ENCODE data around the gene DDX1.
A peak's percentile ranks its signal among the peaks of the same experiment; 100 is the strongest.

The DDX1 gene

DNA sequence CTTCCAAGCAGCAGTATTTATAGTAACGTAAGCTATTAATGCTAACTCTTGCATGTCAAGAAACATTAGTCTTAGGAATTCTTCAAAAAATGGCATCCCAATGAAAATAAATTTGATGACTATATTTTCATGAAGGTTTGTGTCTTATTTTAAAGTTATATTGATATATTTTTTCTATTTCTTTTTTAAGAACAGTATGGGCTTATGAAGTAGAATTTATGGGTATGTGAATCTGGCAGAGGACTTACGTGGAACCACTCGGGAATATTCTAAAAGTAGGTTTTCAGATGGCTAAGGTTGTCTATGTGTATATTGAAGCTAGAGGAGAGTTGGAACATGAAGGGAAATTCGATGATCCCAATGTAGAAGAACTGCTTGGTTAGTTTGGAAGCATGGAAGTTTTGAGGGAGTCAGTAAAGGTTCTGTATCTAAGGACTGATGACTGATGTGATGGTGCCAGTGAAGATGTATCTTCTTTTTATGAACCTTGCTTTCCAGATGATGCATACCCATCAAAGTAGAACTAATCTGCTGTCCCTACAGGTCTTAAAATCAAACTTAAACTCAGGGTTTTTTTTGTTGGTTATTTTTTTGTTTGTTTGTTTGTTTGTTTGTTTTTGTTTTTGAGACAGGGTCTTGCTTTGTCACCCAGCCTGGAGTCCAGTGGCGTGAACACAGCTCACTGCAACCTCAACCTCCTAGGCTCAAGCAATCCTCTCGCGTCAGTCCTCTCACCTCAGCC lies 39.5 kb downstream of the DDX1 start:
- FAIRE-seq, result no peak

DNA sequence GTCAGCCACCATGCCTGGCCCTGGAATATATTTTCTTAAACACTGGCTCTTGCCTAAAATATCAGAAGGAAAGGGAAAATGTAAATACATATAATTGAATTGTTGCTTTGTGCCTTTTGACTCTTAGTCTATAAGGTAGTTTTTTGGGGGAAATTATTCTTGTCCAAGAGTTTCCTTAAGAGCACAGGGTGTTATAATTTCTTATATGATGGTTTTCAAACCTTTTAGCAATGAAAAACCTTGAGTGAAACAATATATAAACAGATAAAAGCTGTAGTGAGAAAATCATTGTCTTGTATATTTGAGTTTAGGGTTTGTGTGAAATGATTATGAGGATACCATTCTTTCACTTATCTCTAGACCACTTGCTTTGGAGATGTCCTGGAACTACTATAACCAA lies 40.2 kb downstream of the DDX1 start:
- FAIRE-seq, result no peak

DNA sequence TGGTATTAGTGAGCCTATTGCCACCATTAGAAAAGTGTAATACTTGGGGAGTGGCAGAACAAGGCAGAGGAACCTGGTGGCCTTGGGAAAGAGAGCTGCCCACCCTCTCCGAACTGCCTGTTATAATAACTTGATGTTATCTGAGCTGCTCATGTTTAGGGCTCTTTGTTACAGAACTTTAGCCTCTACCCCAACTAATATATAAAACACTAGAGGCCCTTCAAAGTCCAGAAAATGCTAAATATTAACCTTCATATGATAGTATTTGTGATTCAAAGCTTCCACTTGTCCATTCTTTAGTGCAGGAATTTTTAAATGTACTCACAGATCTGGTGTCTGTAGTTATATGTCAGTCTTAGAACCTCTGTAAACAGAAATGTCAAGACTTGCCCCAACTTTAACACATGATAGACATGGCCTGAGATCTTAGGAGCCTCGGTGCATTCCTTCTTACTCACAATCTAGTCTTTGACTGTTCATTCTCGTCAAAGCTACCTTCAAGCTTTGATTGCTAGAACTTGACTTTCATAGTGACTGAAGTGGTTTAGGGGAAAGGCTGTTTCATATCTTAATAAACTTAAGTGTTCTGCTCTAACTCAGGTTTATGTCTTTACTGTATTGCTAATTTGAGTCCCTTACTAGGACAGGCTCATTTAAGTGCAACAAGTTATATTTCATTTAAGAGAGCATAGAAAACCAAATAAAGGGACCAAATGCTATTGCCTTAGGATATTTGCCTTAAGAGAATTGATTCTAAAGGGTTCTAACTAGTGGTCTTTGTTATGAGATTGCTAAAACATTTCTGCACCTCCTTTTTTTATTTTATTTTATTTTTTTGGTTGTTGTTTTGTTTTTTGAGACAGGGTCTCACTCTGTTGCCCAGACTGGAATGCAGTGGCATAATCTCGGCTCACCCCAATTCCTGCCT lies 41.6 kb downstream of the DDX1 start:
- no peak for FAIRE-seq

DNA sequence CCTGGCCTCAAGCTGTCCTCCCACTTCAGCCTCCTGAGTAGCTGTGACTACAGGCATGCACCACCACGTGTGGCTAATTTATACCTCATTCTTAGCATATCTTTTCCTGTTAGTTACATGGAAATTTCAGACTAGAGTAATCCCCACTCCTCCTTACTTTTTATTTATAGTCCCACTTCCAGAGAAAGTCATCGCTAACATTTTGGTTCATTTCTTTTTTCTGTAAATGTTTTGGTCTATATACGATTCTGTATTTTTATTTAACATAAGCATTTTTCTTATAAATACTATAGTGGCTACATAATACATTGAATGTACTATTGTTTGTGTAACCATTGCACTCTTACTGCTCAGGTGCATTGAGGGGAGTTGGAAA lies 42.3 kb downstream of the DDX1 start:
- FAIRE-seq, result no peak

DNA sequence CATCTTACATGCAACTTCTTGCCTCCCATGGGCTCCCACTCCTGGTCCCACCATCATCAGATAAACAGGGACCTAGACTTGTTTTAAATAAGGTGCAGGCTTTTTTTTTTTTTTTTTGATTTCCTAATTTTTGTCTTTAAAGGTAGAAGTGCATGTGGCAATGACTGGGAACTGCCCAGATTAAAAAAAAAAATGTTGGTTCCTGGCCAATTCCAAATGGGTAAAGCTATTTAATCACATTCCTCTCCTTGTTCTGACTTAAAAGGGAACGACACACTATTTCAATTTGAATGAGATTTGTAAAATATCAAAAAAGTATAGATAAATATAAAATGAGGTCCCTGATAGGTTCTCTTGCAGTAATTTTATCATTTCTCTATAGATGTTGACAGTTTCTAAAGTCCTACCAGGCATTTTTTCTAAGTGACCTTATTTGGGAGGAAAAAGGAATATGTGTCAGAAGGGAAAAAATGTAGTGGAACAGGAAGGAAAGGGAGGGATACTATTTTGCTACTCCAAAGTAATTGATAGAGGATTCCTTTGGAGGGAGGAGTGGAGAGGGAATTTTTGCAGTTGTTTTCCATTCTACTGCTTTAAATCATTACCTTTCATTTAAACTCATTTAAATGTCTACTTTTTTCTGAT lies 43.3 kb downstream of the DDX1 start:
- FAIRE-seq, result no peak

DNA sequence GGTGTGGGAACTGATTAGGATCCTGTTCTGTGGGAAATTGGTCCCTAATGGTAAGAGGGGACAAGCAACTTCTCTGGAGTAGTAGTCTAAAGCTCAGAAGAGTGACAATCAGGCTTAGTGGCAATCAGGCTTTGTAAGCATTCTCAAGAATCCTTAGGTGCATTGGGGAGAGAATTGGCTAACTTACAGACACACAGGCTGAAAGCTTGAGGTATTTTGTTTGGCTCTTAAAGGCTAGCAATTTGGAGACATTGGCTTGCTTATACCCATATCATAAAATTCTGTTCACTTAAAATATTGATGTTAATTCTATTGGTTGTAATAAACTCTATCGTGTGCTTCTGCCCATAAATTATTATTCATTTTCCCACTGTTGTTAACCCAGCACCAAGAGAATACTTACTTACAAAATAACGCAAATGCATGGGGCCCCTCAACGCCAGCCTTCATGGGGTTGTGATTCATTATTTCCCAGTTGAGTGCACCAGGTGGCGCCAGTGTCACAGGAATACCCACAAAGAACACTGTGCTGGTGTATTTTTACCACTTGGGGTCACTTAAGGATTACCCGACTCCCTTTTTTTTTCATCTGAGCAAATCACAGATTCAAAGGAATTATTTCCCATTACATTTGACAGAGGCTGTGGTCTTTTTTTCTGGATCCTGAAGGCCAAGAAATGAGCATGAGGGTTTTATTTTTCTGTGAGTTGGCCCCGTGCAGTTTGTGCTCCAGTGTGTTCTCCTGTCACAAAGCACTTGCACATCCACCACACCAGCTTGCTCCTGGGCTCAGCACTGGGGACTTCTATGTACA lies 45.5 kb downstream of the DDX1 start:
- peak; percentile 21 for FAIRE-seq

DNA sequence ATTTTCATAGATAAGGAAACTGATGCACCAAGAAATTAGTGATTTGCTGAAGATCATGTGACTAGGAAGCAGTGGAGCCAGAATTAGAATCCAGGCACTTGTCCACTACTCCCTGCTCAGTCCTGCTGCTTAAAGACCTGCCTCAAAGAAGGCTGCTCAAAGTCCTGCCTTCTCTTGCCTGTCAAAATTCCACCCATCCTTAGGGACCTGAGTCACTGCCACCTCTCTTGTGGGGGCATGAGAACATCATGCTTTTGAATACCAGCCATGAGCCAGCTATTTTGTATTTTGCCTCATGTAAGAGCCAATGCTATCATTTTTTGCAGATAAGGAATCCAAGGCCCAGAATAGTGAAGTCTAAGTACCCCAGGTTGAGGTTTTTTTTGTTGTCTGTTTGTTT lies 47.1 kb downstream of the DDX1 start:
- no peak for FAIRE-seq

DNA sequence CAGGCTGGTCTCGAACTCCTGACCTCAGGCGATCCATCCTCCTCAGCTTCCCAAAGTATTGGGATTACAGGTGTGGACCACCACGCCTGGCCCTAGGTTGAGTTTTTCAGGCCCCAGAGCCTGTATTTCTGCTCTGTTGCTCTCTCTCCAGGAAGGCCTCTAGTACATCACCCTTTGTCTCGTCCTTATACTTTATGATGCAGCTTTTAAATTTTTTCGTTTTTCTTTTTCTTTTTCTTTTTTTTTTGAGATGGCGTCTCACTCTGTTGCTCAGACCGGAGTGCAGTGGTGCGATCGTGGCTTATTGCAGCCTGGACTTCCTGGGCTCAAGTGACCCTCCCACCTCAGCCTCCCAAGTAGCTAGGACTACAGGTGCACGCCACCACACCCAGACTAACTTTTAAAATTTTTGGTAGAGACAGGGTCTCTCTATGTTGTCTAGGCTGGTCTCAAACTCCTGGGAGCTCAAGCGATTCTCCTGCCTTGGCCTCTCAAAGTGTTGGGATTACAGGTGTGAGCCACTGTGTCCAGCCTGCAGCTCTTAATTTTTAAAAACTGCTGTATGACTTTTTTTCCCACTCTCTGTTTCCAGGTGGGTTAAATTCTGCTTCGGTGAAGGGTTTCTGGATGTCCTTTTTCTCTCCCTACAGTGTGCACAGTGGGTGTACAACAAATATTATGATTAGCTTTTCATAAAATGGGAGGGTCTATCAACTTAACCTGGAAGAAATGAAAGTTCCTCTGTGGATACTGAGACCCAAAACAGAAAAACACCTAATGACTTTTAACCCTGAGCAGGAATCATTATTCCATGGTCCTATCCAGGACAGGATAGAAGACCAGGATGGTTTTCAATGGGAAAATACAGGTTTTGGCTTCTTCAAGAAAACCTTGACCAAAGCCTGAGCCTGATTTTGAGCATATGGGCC lies 47.9 kb downstream of the DDX1 start:
- FAIRE-seq, result no peak

DNA sequence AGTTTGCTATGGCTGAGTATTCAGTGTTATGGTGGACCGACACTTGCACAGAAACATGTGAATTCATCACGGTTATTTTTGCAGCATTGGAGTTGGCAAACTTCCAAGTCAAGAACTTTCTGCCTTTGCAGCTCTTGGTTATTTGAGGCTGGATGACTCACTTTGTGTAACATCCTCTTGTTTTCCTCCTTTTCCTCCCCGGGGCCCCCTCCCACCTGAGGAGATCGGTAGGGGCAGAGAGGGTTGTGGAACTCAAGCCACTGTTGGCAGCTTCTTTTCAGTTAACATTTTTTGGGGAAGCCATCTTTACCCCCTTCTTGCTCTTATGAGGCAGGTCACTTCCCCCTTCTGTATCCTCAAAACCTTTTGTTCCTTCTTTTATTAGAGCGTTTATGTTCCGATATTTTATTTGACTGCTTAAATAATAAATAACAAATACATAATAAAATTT lies 48.6 kb downstream of the DDX1 start:
- FAIRE-seq, result no peak

DNA sequence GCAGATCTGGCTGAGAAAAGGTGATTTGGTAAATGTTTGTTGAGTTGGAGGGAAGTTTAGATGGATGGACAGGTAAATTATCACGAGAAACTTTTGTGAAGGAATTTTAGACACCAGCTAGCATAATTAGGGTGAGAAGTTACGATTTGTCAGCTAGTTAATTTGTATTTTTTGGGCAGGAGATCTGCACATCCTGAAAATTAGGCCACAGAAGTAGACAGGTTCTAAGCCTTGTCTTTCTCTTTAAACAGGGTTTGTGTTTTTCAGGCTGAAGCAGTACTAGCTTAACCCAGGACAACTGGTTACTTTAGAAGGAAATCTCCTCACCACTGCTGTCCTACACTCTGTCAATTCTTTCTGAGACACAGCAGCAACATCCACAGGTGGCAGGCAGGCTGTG lies 49.1 kb downstream of the DDX1 start:
- FAIRE-seq, result no peak

DNA sequence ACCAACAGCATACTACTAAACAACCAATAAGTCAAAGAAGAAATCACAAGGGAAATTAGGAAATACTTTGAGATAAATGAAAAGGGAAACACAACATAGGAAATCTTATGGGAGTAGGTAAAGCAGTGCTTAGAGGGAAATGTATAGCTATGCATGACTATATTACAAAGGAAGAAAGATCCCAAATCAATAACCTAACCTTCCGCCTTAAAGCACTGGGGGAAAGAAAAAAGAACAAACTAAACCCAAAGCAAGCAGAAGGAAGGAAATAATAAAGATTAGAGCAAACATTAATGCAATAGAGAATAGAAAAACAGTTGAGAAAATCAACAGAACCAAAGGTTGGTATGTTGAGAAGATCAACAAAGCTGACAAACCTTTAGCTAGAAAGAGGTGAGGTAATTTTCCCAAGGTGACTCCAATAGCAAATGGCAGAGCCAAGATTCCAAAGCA lies 49.9 kb downstream of the DDX1 start:
- no peak for FAIRE-seq

DNA sequence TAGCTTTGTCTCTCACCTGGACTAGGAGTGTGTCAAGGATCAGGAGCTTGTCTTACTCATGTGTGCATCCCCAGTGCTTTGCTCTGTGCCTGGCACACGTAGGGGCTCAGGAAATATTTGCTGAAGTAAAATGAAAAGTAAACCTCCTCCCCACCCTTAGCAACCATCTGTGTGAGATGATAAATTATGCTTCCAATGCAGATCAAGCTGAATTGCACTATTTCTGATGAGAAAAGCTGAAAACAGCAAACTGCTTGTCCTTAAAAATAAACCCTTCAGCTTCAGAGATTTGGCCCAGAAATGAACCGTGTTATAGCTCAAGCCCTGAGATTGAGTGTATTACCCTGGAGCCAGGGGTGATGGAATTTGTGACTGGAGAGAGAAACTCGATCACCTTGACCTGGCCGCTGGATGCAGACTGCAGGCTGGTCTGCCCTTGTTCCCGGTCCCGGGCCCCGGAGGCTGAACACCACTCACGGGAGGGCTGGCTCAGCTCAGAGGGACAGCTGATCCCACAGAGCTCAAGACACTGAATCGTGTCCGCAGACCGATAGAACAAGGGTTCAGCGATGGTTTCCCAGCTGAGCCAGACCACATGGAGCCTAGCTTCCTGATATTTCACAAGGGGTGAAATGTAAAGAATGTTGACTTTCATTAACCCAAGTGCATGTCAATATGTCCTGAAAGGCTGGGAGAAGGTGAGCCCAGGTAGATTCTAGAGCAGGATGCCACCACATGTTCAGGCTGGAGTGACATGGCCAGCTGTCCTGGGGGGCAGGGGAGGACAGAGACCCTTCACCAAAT lies 50.5 kb downstream of the DDX1 start:
- FAIRE-seq, result no peak

DNA sequence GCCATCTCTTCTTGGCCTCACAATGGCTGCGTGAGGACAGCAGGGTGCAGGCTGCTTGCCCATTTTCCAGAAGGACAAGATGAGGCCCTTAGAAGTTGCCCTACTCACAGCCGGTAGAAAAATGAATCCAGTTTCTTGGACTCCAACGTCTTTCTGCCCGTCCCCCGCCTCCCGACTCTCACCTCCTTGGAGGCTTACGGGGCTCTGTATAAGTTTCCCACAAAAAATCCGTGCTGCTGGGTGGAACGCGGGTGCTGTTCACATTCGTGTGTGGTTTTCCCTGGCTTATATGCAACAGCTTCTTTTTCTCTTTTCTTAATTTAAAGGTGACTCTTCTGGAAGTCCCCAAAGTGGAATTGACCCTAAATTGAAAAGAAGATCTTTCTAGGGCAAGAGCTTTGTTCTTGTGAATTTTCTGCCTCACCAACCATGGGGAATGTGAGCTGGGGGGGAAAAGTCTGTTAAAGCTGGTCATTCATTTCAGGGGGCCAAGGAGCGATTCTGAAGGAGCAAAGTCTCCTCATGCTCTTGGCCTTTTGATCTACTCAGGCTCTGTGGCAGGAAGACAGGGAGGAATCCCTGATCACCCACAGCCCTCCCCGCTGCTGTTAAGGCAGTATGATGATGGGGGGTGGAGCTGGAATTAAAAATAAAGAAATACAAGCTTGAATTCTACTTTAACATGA lies 51.3 kb downstream of the DDX1 start:
- no peak for FAIRE-seq

DNA sequence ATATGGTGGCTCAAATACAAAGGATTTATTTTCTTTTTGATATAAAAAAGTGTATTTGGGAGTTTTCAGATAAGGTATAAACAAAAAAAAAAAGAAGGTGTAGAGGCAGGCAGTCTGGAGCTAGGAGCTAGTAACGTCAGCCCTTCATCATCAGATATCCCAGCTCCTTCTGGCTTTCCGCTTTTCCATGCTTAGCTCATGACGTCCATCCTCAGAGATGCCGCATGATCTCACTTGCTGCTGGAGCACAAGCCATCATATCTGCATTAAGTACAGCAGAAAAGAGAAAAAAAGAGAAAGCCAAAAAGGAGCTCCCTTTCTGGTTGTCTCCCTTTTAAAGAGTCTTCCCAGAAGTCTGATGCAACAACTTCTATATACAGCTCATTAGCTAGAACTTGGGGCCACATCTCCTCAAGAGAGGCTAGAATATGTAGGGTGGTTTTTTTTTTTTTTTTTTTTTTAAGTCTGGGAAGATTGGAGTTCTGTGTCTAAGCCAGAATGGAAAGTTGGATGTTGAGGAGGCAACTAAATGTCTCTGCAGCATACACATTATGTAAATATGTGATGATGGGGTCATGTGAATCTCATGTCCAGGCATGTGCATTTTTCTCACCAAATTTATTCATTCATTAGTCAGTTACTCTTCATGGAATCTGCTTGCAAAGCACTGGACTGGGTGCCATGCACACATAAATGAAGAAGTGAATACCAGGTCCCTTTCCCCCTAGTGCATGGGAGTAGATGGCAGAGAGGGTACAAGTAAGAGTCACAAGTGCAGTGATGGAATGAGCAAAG lies 52.3 kb downstream of the DDX1 start:
- FAIRE-seq, result no peak

DNA sequence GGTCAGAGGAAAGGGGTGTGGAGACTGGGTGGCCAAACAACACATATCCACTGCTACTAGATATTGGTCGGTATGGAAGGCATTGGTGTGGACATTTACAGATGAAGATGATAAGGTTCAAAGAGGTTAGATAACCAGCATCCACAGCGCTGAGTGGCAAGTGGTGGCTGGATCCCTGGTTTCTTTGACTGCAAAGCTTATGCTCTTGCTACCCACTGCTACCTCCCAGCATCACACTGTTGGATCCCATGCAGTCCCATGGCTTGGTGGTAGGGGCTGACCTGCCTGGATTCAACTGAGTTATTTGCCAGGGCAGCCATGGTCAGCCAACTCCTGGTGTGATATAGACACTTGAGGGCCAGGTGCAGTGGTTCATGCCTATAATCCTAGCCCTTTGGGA lies 53.6 kb downstream of the DDX1 start:
- FAIRE-seq, result no peak

DNA sequence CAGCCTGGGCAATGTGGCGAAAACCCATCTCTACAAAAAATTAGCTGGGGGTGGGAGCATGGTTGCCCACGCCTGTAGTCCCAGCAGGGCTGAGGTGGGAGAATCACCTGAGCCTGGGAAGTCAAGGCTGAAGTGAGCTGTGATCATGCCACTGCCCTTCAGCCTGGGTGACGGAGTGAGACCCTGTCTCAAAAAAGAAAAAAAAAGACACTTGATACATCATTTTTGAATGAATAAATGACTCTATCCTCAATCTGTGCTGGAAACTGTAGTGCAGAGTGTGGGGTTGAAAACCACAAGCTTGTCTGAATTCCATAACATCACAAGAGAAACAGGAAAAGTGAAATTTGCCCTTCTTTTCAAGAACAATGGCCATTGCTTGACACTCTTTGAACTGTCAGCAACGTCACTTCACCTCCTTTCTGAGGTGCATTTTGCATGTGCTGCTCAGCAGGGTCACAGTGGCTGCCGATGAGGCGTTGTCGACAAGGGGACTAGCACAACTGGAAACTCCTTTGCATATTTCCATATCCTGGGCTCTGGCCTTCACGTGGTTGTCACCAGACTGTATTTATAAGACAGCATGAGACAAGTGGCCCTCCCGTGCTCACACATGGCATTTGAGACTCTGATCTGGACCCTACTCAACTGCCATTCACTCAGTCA lies 54.2 kb downstream of the DDX1 start:
- no peak for FAIRE-seq

DNA sequence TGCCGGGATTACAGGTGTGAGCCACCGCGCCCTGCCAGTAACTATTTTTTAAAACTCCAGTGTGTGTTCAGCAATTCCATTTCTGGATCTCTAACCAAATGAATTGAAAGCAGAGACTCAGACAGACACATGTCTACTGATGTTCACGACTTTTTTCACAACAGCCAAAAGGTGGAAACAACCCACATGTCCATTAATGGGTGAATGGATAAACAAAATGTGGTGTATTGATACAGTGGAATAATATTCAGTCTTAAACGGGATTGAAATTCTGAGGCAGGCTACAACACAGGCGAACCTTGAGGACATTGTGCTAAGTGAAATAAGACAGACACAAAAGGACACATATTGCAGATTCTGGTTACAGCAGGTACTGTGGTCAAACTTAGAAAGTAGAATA lies 55.0 kb downstream of the DDX1 start:
- no peak for FAIRE-seq
